ENCODE measurements around the gene SORBS2.

The SORBS2 gene

DNA sequence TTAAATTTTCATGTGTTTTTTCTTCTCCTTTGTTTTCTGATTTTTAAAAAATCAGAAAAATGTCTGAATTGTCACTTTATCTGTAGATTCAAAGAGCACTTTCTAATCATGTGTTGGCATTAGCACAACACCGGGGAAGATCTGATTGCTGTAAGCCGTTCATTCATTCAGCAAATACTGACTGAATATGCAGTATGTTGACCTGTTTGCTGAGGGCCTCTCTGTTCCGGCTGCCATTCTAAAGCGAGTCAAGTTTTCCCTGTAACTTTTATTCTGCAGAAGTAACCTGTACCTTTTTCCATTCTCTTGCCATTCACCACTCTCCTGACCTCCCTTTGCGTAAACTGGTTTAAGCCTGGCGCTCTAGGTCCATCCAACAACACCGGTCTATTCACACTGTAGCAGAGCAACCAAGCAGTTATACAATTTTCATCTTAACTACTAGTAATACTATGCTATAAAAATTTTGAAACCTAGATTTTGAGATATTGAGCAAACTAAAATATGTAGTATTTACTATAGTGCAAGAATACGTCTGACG is 6.7 kb downstream of the SORBS2 start:
- DNase-seq (ENCODE audit: low read depth, low spot score): no peak

GRCh38 chr4:185803022-185803421 is 9.0 kb downstream of the SORBS2 start:
- no peak for DNase-seq (ENCODE audit: low read depth, low spot score)

GRCh38 chr4:185801471-185801870 is 10.5 kb downstream of the SORBS2 start:
- no peak for DNase-seq (ENCODE audit: low read depth, low spot score)

- no peak for DNase-seq (ENCODE audit: low read depth, low spot score)
Measured at GRCh38 chr4:185800266-185800945, 11.6 kb downstream of the SORBS2 start.

- no peak for DNase-seq (ENCODE audit: low read depth, low spot score)
Measured at GRCh38 chr4:185799442-185799841, 12.6 kb downstream of the SORBS2 start.

- DNase-seq (ENCODE audit: low read depth, low spot score): no peak
Measured at GRCh38 chr4:185797596-185798338, 14.2 kb downstream of the SORBS2 start.

DNA sequence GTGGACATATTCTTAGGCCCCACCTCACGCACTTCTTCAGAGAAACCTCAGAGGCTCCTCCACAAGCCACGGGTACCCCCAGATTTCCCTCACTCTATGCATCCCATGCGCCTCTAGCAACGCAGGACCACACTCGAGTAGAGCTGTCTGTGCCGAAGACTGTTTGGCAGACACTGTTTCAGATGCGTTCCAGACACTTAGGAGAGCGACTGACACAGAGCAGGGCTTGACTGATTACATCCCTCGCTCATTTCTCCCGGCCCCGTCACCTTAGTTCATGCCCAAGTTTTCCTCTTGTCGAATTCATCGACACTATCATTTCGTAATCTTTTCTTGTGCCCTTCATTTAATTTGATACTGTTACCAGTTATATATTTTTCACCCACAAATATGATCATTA is 15.0 kb downstream of the SORBS2 start:
- DNase-seq (ENCODE audit: low read depth, low spot score): no peak

DNA sequence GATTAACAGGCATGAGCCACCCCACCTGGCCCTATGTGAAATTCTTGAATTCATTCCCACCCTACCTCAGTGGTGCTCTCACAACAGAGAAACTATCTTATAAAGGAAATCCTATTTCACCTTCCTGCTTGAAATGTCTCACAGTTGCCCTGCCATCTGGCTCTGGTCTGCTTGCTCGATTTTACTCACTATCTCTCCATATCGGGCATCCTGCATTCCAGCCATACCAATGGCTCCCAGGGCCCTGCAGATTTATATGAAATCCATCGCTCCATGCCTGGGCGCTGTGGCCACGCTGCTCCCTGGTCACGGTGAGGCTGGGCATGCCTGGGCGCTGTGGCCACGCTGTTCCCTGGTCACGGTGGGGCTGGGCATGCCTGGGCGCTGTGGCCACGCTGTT is 15.8 kb downstream of the SORBS2 start:
- DNase-seq (ENCODE audit: low read depth, low spot score): no peak

GRCh38 chr4:185794637-185795036 is 17.4 kb downstream of the SORBS2 start:
- no peak for DNase-seq (ENCODE audit: low read depth, low spot score)

GRCh38 chr4:185793716-185794115 is 18.3 kb downstream of the SORBS2 start:
- no peak for DNase-seq (ENCODE audit: low read depth, low spot score)

DNA sequence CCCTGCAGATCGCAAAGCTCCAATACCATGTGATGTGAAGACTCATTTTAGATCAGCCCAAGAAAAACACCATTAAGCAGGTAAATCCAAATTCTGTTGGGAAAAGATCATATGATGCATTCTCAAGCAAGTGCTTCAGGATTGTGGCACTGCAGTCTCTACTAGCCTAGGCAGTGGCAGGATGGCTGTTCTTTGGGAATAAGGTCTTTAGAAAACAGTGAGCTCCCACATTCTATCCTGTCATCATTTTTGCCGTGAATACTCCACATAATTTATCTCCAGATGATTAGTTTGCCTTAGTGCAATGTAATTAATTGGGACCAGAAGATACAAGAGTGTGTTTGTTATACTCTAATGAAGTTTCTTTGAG is 18.9 kb downstream of the SORBS2 start:
- no peak for DNase-seq (ENCODE audit: low read depth, low spot score)

DNA sequence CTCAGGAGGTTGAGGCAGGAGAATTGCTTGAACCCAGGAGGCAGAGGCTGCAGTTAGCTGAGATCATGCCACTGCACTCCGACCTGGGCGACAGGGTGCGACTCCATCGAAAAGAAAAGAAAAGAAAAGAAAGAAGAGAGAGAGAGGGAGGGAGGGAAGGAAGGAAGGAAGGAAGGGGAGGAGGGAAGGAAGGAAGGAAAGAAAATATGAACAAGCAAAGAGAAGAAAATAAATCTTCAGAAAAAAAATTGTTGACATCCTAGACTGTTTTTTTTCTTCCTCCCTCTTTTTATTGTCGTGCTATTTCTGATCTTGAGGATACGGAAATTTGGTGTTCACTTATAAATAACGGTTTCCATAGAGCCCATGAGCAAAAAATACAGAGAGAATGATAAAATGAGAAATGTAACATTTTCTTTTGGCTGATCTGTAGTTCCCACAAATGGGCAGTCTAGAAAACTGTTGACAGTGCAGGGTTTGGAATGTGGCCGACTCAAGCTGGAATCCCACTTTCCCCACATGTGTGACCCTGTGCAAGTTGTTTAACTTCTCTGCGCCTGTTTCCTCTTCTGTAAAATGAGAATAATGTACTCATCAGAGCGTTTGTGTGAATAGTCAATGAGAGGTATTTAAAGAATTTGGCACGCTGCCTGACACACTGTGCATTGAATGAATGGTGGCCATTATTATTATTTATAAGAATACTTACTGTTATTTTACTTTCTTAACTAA is 19.4 kb downstream of the SORBS2 start:
- DNase-seq (ENCODE audit: low read depth, low spot score): no peak

GRCh38 chr4:185787926-185788679 is 23.9 kb downstream of the SORBS2 start:
- no peak for DNase-seq (ENCODE audit: low read depth, low spot score)

GRCh38 chr4:185786422-185786821 is 25.6 kb downstream of the SORBS2 start:
- no peak for DNase-seq (ENCODE audit: low read depth, low spot score)

DNA sequence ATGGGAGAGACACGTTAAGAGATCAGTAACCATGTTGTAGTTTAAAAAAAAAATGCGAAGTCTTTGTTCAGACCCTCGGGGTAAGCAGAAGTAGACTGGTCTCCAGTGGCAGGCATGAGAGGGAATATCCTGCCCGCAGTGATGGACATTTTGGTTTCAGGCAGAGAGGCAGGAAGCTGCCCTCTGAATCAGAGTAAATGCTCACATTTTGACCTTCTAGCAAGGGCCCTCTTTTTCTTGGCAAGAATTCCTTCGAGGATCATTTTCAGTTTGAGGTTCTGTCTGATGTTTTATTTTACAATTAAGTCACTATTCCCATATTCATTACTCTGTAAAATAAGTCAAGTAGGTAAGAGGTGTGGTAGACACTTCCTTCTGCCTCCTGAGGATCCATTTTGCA is 28.4 kb downstream of the SORBS2 start:
- no peak for DNase-seq (ENCODE audit: low read depth, low spot score)

- DNase-seq (ENCODE audit: low read depth, low spot score): no peak
Measured at GRCh38 chr4:185782523-185782922, 29.5 kb downstream of the SORBS2 start.

- DNase-seq (ENCODE audit: low read depth, low spot score): no peak
Measured at GRCh38 chr4:185781555-185782215, 30.3 kb downstream of the SORBS2 start.

- DNase-seq (ENCODE audit: low read depth, low spot score): no peak
Measured at GRCh38 chr4:185780472-185780871, 31.5 kb downstream of the SORBS2 start.

- DNase-seq (ENCODE audit: low read depth, low spot score): no peak
Measured at GRCh38 chr4:185779517-185779916, 32.5 kb downstream of the SORBS2 start.

GRCh38 chr4:185778307-185778706 is 33.7 kb downstream of the SORBS2 start:
- DNase-seq (ENCODE audit: low read depth, low spot score): no peak
